Suprapubic skin (tissue), 4 donors: ENCODE data around the gene SLC9C1.

ENCODE experiments used
- EP300 ChIP-seq: sonication (generic); formaldehyde crosslinking; IDR thresholded peaks from one replicate; pipeline ENCODE4 v1.6.1; 2017; ENCODE audit warnings: antibody characterized with exemption
- POLR2A ChIP-seq, 2 donors: fragments of 450-650 bp; IDR thresholded peaks; one replicate each; pipeline ENCODE4 v1.6.1; 2017; ENCODE audit warnings: antibody characterized with exemption in 2 of 2, mild to moderate bottlenecking in 2 of 2, moderate library complexity in 2 of 2
- POLR2AphosphoS5 ChIP-seq, 3 donors: sonication (generic); formaldehyde crosslinking; IDR thresholded peaks; one replicate each; pipeline ENCODE4 v1.6.1; 2017; ENCODE audit warnings: antibody characterized with exemption in 3 of 3
- TF ChIP-seq, protein P1 (sequence below), 2 donors: fragments of 200-600 bp in 1 of 2; fragments of 450-650 bp in 1 of 2; sonication (generic) in 1 of 2; IDR thresholded peaks; one replicate each; pipeline ENCODE4 v1.5.1; 2016 to 2019; ENCODE audit warnings: antibody characterized with exemption in 2 of 2, mild to moderate bottlenecking in 1 of 2, moderate library complexity in 1 of 2

DNA sequence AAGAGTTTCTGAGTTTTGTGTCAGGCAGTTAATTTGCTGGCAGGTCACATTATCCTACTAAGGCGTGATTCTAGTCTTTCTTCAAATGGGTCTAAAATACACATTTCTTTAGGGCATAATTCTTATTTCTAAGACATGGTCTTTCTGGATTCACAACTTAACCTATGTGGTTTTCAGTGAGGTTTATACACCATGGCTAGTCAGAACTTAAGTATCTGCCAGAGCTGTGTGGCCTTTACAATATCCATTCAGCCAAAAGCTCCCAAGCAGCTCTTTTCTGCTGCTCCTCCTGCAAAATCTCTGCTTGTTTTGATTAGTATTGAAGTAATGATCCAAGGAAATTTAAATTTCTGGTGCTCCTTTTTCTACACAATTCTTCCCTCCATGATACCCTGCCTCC lies 33.5 kb downstream of the SLC9C1 start:
- no peak for TF ChIP-seq POLR2A (IDR thresholded peaks at IDR 0.05)
- TF ChIP-seq, protein P1, sequence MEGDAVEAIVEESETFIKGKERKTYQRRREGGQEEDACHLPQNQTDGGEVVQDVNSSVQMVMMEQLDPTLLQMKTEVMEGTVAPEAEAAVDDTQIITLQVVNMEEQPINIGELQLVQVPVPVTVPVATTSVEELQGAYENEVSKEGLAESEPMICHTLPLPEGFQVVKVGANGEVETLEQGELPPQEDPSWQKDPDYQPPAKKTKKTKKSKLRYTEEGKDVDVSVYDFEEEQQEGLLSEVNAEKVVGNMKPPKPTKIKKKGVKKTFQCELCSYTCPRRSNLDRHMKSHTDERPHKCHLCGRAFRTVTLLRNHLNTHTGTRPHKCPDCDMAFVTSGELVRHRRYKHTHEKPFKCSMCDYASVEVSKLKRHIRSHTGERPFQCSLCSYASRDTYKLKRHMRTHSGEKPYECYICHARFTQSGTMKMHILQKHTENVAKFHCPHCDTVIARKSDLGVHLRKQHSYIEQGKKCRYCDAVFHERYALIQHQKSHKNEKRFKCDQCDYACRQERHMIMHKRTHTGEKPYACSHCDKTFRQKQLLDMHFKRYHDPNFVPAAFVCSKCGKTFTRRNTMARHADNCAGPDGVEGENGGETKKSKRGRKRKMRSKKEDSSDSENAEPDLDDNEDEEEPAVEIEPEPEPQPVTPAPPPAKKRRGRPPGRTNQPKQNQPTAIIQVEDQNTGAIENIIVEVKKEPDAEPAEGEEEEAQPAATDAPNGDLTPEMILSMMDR (IDR thresholded peaks at IDR 0.05) = no peak
- no peak for TF ChIP-seq POLR2AphosphoS5 (IDR thresholded peaks at IDR 0.05)
- no peak for TF ChIP-seq EP300
